OCI-LY3 (cell line): ENCODE results near the gene ID3.

ENCODE experiments used
- H2AFZ ChIP-seq: fragments of 200-600, 300-600 bp; shearing (Covaris generic); 2 replicates; pipeline ENCODE4 v1.6.0; 2014; ENCODE audit warnings: antibody characterized with exemption, low read depth, low read length
- H3K27ac ChIP-seq: fragments of 200-600, 300-600 bp; sonication (generic); 2 replicates; pipeline ENCODE4 v1.5.1; 2014; ENCODE audit warnings: mild to moderate bottlenecking, low read length, moderate library complexity, mixed read lengths
- H3K27me3 ChIP-seq: fragments of 200-600, 300-600 bp; sonication (generic); 2 replicates; pipeline ENCODE4 v1.6.1; 2014; ENCODE audit warnings: low read depth, low read length, mixed read lengths
- H3K36me3 ChIP-seq: fragments of 200-600, 300-600 bp; sonication (generic); replicated peaks from 2 replicates; pipeline ENCODE3; 2014; ENCODE audit warnings: low read depth, low read length, mixed read lengths
- H3K4me1 ChIP-seq: fragments of 300-600, 200-600 bp; sonication (generic); 2 replicates; pipeline ENCODE4 v1.6.1; 2014; ENCODE audit warnings: low read length, mixed read lengths
- H3K4me2 ChIP-seq: fragments of 200-600, 300-600 bp; sonication (generic); 2 replicates; pipeline ENCODE4 v1.6.1; 2014; ENCODE audit warnings: low read length, mixed read lengths
- H3K4me3 ChIP-seq: fragments of 300-600, 200-600 bp; sonication (generic); 2 replicates; pipeline ENCODE4 v1.5.1; 2014; ENCODE audit warnings: antibody characterized with exemption, mild to moderate bottlenecking, low read length, moderate library complexity
- H3K79me2 ChIP-seq: fragments of 300-600, 200-600 bp; shearing (Covaris generic); 2 replicates; pipeline ENCODE4 v1.6.1; 2014; ENCODE audit warnings: mild to moderate bottlenecking, low read length, mixed read lengths
- H3K9ac ChIP-seq: fragments of 300-600, 200-600 bp; shearing (Covaris generic); 2 replicates; pipeline ENCODE4 v1.6.0; 2014; ENCODE audit warnings: mild to moderate bottlenecking, low read length, moderate library complexity
- H3K9me3 ChIP-seq: fragments of 200-600, 300-600 bp; shearing (Covaris generic); 2 replicates; pipeline ENCODE4 v1.6.1; 2014; ENCODE audit warnings: low read length, mixed read lengths; ENCODE audit not compliant: insufficient read depth
- H4K20me1 ChIP-seq: fragments of 200-600, 300-600 bp; sonication (generic); 2 replicates; pipeline ENCODE4 v1.6.1; 2016; ENCODE audit warnings: low read length, mixed read lengths; ENCODE audit not compliant: insufficient read depth
- EZH2phosphoT487 ChIP-seq: fragments of 200-600 bp; shearing (Covaris generic); IDR thresholded peaks from 2 replicates; pipeline ENCODE4 v1.6.1; 2018; ENCODE audit warnings: antibody characterized with exemption, mixed run types, low read depth
- TF ChIP-seq, protein P1 (sequence below): fragments of 200-600, 300-600 bp; sonication (generic); IDR thresholded peaks from 2 replicates; pipeline ENCODE4 v1.5.1; 2014; ENCODE audit warnings: antibody characterized with exemption, low read length, low read depth

Gene ID3

DNA sequence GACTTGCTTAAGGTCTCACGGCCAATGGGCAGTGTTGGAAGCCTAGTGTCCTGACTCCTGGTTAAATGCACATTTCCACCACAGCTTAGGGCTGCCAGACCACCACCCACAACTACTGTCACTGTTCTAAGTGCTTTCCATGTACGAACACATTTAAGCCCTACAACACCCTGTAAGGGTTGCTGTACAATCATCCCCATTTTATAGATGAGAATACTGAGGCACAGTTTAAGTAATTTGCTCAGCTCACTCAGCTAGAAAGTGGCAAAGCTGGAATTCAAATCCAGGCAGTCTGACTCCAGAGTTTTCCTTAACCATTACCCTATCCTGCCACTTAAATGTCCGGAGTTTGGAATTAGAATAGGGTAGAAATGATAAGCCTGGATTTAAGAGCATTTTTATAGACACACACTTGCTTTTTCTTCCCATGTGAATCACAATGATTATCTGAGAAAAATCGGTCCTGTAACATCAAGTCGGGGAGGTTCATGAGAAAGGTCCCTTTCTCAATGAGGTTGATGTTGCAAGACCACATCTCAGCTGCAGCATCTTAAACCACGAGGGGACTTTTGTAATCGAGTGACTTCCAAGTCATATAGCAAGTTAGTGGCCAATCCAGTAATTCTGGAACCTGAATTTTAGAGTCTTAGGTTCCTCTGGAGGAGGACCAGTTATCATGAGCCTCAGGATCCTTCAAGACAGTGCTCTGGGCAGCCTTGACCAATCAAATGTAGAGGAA lies 36.9 kb downstream of the ID3 start:
- no peak overlapping the region for H3K27ac ChIP-seq
- H3K4me1 ChIP-seq = peaks cover 34% of the 10 kb centered on the region
- no peak overlapping the region for H2AFZ ChIP-seq
- no peaks in the 10 kb centered on the region for H3K27me3 ChIP-seq
- 0 out of 2 replicates have a peak, but pooled peaks cover 11% of the 10 kb centered on the region for H3K79me2 ChIP-seq
- H3K4me3 ChIP-seq = no peak overlapping the region
- H3K36me3 ChIP-seq = no peaks in the 10 kb centered on the region
- H3K4me2 ChIP-seq = peak overlapping the region; percentile 7; the same call in 1 of the 2 replicates
- TF ChIP-seq, protein P1, sequence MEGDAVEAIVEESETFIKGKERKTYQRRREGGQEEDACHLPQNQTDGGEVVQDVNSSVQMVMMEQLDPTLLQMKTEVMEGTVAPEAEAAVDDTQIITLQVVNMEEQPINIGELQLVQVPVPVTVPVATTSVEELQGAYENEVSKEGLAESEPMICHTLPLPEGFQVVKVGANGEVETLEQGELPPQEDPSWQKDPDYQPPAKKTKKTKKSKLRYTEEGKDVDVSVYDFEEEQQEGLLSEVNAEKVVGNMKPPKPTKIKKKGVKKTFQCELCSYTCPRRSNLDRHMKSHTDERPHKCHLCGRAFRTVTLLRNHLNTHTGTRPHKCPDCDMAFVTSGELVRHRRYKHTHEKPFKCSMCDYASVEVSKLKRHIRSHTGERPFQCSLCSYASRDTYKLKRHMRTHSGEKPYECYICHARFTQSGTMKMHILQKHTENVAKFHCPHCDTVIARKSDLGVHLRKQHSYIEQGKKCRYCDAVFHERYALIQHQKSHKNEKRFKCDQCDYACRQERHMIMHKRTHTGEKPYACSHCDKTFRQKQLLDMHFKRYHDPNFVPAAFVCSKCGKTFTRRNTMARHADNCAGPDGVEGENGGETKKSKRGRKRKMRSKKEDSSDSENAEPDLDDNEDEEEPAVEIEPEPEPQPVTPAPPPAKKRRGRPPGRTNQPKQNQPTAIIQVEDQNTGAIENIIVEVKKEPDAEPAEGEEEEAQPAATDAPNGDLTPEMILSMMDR = no peak
- H4K20me1 ChIP-seq = peaks cover 15% of the 10 kb centered on the region
- H3K9me3 ChIP-seq = no peaks in the 10 kb centered on the region
- no peak overlapping the region for H3K9ac ChIP-seq

DNA sequence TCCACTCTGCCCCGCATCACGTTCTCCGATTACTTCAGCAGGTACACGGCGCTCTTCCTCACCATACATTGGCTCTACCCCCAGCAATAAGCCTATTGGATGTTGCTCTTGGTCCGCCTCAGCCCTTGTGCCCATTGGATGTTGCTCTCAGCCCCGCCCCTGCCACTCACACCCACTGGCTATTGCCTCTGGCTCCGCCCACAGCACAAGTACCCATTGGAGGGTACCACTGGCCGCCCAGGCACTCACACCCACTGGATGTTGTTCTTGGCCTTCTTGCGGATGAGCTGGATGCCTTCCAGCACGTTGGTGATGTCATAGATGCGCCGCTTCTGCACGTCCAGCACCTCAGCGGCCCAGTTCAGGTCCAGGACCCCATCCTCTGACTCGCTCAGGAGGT lies 37.7 kb downstream of the ID3 start:
- 0 out of 2 replicates have a peak, but pooled peaks cover 9% of the 10 kb centered on the region for H3K79me2 ChIP-seq
- no peak for TF ChIP-seq EZH2phosphoT487
- TF ChIP-seq, protein P1 = no peak
- H3K27ac ChIP-seq = no peak overlapping the region
- no peaks in the 10 kb centered on the region for H3K36me3 ChIP-seq
- H2AFZ ChIP-seq = no peak overlapping the region
- H3K9ac ChIP-seq = no peak overlapping the region
- no peaks in the 10 kb centered on the region for H3K27me3 ChIP-seq
- H4K20me1 ChIP-seq = peaks cover 9% of the 10 kb centered on the region; the same call in 1 of the 2 replicates
- peaks cover 33% of the 10 kb centered on the region for H3K4me1 ChIP-seq
- no peak overlapping the region for H3K4me2 ChIP-seq
- H3K9me3 ChIP-seq = no peaks in the 10 kb centered on the region
- H3K4me3 ChIP-seq = no peak overlapping the region

DNA sequence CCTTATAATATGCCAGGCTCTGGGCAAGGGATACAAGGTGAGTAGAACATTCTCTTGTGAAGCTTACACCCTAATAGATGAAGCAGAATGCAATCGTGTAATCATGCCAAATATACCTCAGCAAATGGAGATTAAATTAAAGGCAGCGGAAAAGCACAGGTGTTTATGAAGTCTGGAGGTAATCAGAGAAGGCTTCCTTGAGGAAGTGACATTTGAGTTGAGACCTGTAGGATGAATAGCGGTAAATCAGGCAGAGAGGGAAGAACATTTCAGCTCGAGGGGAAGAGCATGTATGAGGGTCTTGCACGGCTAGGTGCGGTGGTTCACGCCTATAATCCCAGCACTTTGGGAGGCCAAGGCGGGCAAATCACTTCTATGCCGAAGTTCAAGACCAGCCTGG lies 41.7 kb downstream of the ID3 start:
- Histone ChIP-seq H3K4me3 (no peak overlapping the region), H2AFZ (no peak overlapping the region), H3K4me1 (peaks cover 5% of the 10 kb centered on the region), H3K4me2 (no peak overlapping the region), H3K36me3 (no peaks in the 10 kb centered on the region), H3K27ac (no peak overlapping the region), H3K27me3 (no peaks in the 10 kb centered on the region), H3K79me2 (no peaks in the 10 kb centered on the region), H3K9me3 (no peaks in the 10 kb centered on the region), H4K20me1 (no peaks in the 10 kb centered on the region), H3K9ac (no peak overlapping the region)
- TF ChIP-seq, protein P1 = no peak
- TF ChIP-seq EZH2phosphoT487 = no peak

DNA sequence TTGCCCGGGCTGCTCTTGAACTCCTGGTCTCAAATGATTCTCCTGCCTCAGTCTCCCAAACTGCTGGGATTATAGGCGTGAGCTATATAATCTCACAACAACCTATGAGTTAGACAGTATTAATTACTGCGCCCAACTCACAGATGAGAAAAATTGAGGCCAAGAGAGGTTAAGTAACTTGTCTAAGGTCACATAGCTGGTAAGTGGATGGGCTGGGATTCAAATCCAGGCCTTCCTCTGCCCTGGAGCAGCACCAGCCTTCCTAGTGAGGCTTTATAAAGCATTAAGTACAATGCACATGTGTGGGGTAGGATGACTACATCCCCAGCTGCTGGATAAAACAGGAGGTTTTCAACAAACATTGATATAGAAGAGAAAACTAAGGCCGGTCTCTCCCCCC lies 43.4 kb downstream of the ID3 start:
- Histone ChIP-seq H3K27ac (no peak overlapping the region), H3K4me2 (no peak overlapping the region), H3K27me3 (no peaks in the 10 kb centered on the region), H3K9ac (no peak overlapping the region), H3K36me3 (no peaks in the 10 kb centered on the region), H4K20me1 (no peaks in the 10 kb centered on the region), H3K79me2 (no peaks in the 10 kb centered on the region), H3K9me3 (no peaks in the 10 kb centered on the region), H3K4me1 (peaks cover 2% of the 10 kb centered on the region), H2AFZ (no peak overlapping the region), H3K4me3 (no peak overlapping the region)
- TF ChIP-seq, protein P1 = no peak
- TF ChIP-seq EZH2phosphoT487 = no peak
